H7 (cell line): ENCODE results near the gene IL3RA. TPM values are rescaled to one million over a fixed set of nuclear protein-coding genes. Genes with fewer than 3 reads are reported as not detected.
"Not testable (repeated sequence)": the region's sequence is repeated elsewhere in the genome, so short reads cannot be mapped to it uniquely, and the experiment has no call there.

Experiments used
- DNase-seq: peaks from one replicate; pipeline ENCODE4 v3.0.0; 2012
- H3K27me3 ChIP-seq: 2 replicates; pipeline ENCODE4 v1.6.0; 2011; ENCODE audit warnings: mild to moderate bottlenecking, low read length; ENCODE audit not compliant: control insufficient read depth, insufficient read depth
- H3K36me3 ChIP-seq: replicated peaks from 2 replicates; pipeline ENCODE4 v1.5.1; 2011; ENCODE audit warnings: low read length; ENCODE audit not compliant: control insufficient read depth, insufficient read depth
- H3K4me3 ChIP-seq: 2 replicates; pipeline ENCODE4 v1.5.1; 2011; ENCODE audit warnings: low read depth, mild to moderate bottlenecking, control low read depth, low read length, moderate library complexity; ENCODE audit not compliant: insufficient read depth
- total RNA-seq: library from RNA; depleted of rRNA; stranded (reverse); fragments of >200 nt; shearing (Covaris generic); gene quantifications from 2 replicates; pipeline ENCODE4 v1.2.3, GENCODE V29; 2014; rRNA removed

IL3RA gene
- 0.07 TPM in 1 of 2 replicates, not detected in the other for total RNA-seq

GRCh38 chrX:1336331-1336943 lies at the start of gene IL3RA:
TSS of gene IL3RA (plus strand) at chrX:1336785. CDS start at chrX:1341766, 4,981 bp downstream.
- DNase-seq = no peak
- peaks cover 2% of the 10 kb centered on the region; the same call in 1 of the 2 replicates for H3K36me3 ChIP-seq
- H3K4me3 ChIP-seq = no peak within 1 kb of the TSS
- H3K27me3 ChIP-seq = no peaks in the 10 kb centered on the region

GRCh38 chrX:1289535-1289934 lies 47.0 kb upstream of the IL3RA start:
- no peak overlapping the region for H3K4me3 ChIP-seq
- no peak for DNase-seq
- no peaks in the 10 kb centered on the region for H3K36me3 ChIP-seq
- no peaks in the 10 kb centered on the region for H3K27me3 ChIP-seq

- no peak for DNase-seq
- H3K36me3 ChIP-seq = no peaks in the 10 kb centered on the region
- no peaks in the 10 kb centered on the region for H3K27me3 ChIP-seq
- H3K4me3 ChIP-seq = no peak overlapping the region
Measured at GRCh38 chrX:1291110-1291740, 45.4 kb upstream of the IL3RA start.

- Histone ChIP-seq H3K36me3 (no peaks in the 10 kb centered on the region), H3K27me3 (no peaks in the 10 kb centered on the region), H3K4me3 (no peak overlapping the region)
- no peak for DNase-seq
Measured at GRCh38 chrX:1292575-1293290, 43.9 kb upstream of the IL3RA start.

GRCh38 chrX:1294301-1295067 lies 42.1 kb upstream of the IL3RA start:
- no peaks in the 10 kb centered on the region for H3K36me3 ChIP-seq
- DNase-seq = no peak
- H3K27me3 ChIP-seq = no peaks in the 10 kb centered on the region
- no peak overlapping the region for H3K4me3 ChIP-seq

GRCh38 chrX:1295550-1295949 lies 41.0 kb upstream of the IL3RA start:
- DNase-seq = no peak
- Histone ChIP-seq H3K4me3 (no peak overlapping the region), H3K36me3 (no peaks in the 10 kb centered on the region), H3K27me3 (no peaks in the 10 kb centered on the region)

GRCh38 chrX:1297591-1297990 lies 39.0 kb upstream of the IL3RA start:
- H3K27me3 ChIP-seq, DNase-seq, H3K36me3 ChIP-seq, H3K4me3 ChIP-seq: not testable (repeated sequence)

- DNase-seq = peak; percentile 72
- Histone ChIP-seq H3K36me3 (no peaks in the 10 kb centered on the region), H3K27me3 (no peaks in the 10 kb centered on the region), H3K4me3 (no peak overlapping the region)
Measured at GRCh38 chrX:1300449-1300848, 36.1 kb upstream of the IL3RA start.

GRCh38 chrX:1305411-1305810 lies 31.2 kb upstream of the IL3RA start:
- Histone ChIP-seq H3K27me3 (no peaks in the 10 kb centered on the region), H3K36me3 (no peaks in the 10 kb centered on the region), H3K4me3 (no peak overlapping the region)
- DNase-seq = no peak

GRCh38 chrX:1306909-1307625 lies 29.5 kb upstream of the IL3RA start:
- Histone ChIP-seq H3K36me3 (no peaks in the 10 kb centered on the region), H3K4me3 (no peak overlapping the region), H3K27me3 (no peaks in the 10 kb centered on the region)
- peak; percentile 61 for DNase-seq

GRCh38 chrX:1307626-1308340 lies 28.8 kb upstream of the IL3RA start:
- Histone ChIP-seq H3K27me3 (no peaks in the 10 kb centered on the region), H3K4me3 (no peak overlapping the region), H3K36me3 (no peaks in the 10 kb centered on the region)
- no peak for DNase-seq

- DNase-seq = no peak
- Histone ChIP-seq H3K36me3 (no peaks in the 10 kb centered on the region), H3K27me3 (no peaks in the 10 kb centered on the region), H3K4me3 (no peak overlapping the region)
Measured at GRCh38 chrX:1308476-1308875, 28.1 kb upstream of the IL3RA start.

- not testable (repeated sequence) for H3K36me3 ChIP-seq, H3K4me3 ChIP-seq, DNase-seq, H3K27me3 ChIP-seq
Measured at GRCh38 chrX:1308917-1309316, 27.7 kb upstream of the IL3RA start.
